GM21723 (cell line): ENCODE measurements around the gene CBL.

Experiments
- ATAC-seq: cut with Tn5 transposase; IDR thresholded peaks from one replicate; pipeline ENCODE4 v1.9.1; 2021; ENCODE audit warnings: mild to moderate bottlenecking, moderate library complexity; ENCODE audit not compliant: unreplicated experiment

The CBL gene

GRCh38 chr11:119266063-119266462, 59.9 kb downstream of the CBL start:
- ATAC-seq: no peak

GRCh38 chr11:119266517-119267255, 60.5 kb downstream of the CBL start:
- no peak for ATAC-seq

GRCh38 chr11:119267645-119268044, 61.5 kb downstream of the CBL start:
- ATAC-seq: no peak

GRCh38 chr11:119273721-119274120, 67.6 kb downstream of the CBL start:
- ATAC-seq: no peak

GRCh38 chr11:119277660-119278059, 71.5 kb downstream of the CBL start:
- no peak for ATAC-seq

- no peak for ATAC-seq
Observed at GRCh38 chr11:119282495-119282894, 76.4 kb downstream of the CBL start.

- no peak for ATAC-seq
Observed at GRCh38 chr11:119284344-119285157, 78.4 kb downstream of the CBL start.

GRCh38 chr11:119285431-119285830, 79.3 kb downstream of the CBL start:
- no peak for ATAC-seq

- ATAC-seq: no peak
Observed at GRCh38 chr11:119288219-119288618, 82.1 kb downstream of the CBL start.

- ATAC-seq: no peak
Observed at GRCh38 chr11:119290894-119291497, 84.9 kb downstream of the CBL start.

GRCh38 chr11:119293461-119293860, 87.3 kb downstream of the CBL start:
- no peak for ATAC-seq

GRCh38 chr11:119295178-119295577, 89.0 kb downstream of the CBL start:
- ATAC-seq: no peak

GRCh38 chr11:119297938-119298337, 91.8 kb downstream of the CBL start:
- ATAC-seq: no peak

- ATAC-seq: no peak
Observed at GRCh38 chr11:119298726-119299125, 92.6 kb downstream of the CBL start.

- no peak for ATAC-seq
Observed at GRCh38 chr11:119299416-119299815, 93.3 kb downstream of the CBL start.

GRCh38 chr11:119300198-119300964, 94.2 kb downstream of the CBL start:
- ATAC-seq: no peak

GRCh38 chr11:119303227-119303718, 97.1 kb downstream of the CBL start:
- ATAC-seq: no peak

GRCh38 chr11:119305556-119306372, 99.6 kb downstream of the CBL start:
- ATAC-seq: no peak

- ATAC-seq: no peak
Observed at GRCh38 chr11:119306373-119306890, 100.3 kb downstream of the CBL start.

GRCh38 chr11:119307219-119307618, 101.1 kb downstream of the CBL start:
- ATAC-seq: no peak
